Anterior cingulate cortex (tissue), 58 donors: ENCODE data around the gene HP.
"Not testable (repeated sequence)": the region's sequence is repeated elsewhere in the genome, so short reads cannot be mapped to it uniquely, and the experiment has no call there.

Experiments used
- DNase-seq, 58 donors: peaks; one replicate each; lab custom pipeline; 2025; lab: John Stamatoyannopoulos, UW

The HP gene

GRCh38 chr16:72042157-72042660, 12.1 kb upstream of the HP start:
- peak in 7 of 58 donors; percentile 3 to 33 (median 9) for DNase-seq

DNA sequence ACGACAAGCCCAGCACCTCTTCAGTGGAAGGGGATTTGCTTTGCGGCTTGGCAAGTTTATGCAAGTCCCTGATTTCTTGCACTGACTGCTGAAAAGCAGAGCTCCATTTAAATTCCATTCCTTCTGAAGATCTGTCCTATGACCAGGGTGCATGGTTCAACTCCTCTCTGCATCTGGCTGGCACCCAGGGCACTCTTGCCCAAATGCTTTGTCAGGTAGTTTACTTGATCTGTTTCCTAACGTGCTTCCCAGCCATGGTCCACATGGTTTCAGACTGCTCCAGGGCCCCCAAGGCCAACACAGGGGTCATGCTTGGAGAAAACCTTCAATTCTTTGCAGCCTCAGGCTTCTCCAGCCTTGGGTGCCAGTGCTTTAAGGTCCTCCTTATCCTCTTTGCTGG, 11.2 kb upstream of the HP start:
- DNase-seq, result no peak

DNA sequence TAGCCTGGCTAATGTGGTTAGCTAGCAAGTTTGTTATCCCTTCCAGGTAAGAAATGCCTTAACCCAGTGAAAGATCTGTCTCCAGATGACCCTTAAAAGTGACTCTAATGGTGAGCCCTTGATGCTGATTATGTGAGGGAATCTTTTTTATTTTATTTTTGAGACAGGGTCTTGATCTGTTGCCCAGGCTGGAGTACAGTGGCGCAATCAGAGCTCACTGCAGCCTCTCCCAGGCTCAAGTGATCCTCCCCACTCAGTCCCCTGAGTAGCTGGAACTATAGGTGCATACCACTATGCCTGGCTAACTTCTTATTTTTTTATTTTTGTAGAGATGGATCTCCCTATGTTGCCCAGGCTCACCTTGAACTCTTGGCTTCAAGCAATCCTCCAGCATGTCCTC, 10.8 kb upstream of the HP start:
- DNase-seq, result no peak

DNA sequence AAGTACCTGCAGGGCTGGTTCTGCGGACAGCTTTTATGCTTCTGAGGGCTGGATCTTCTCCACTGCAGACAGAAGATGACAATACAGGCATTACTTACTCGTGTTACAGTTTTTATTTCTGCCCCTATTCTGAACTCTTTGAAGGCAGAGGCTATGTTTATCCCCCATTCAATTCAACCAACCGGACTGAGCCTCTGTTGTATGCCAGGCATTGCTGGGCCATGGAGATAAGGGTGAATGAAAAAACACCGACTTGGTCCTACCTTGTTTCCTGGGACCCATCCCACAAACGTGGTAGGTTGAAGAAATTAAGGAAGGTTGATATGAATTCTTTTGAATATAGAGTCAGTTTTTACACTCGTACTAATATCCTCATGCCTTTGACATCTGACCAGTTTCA, 10.0 kb upstream of the HP start:
- no peak for DNase-seq

- DNase-seq, result no peak
These were observed 9.4 kb upstream of the HP start for GRCh38 chr16:72044825-72045359.

- no peak for DNase-seq
These were observed 5.2 kb upstream of the HP start for GRCh38 chr16:72049110-72049509.

- no peak for DNase-seq
These were observed 3.4 kb upstream of the HP start for GRCh38 chr16:72050769-72051464.

DNA sequence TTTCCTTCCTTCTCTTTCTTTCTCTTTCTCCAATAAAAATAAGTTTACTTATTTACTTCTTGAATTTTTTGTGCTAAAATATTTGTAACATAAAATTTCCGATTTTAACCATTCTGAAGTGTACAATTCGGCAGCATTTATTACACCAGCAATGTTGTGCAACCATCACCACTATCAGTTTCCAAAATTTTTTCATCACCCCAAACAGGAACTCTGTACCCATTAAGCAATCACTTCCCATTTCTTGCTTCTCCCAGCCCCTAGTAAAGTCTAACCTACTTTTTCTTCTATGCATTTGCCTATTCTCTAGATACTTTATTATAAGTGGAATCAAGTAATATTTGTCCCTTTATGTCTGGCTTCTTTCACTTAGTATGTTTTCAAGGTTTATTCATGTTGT, 2.5 kb upstream of the HP start:
- no peak for DNase-seq

DNA sequence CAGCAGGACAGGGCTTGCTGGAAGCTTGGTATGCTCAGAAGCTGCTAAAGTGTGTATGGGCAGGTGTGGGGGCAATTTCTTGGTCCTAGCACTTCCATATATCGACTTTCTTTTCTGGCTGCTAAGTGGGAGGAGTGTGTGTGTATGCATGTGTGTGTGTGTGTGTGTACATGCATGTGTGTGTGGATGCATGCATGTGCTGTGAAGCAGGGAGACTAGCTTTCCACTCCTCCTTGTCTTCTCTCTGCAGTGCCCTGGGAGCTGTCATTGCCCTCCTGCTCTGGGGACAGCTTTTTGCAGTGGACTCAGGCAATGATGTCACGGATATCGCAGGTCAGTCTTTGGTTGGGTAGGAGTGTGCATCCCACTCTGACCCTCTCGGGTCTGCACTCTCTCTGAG, 1.6 kb downstream of the HP start:
- DNase-seq, result no peak

- not testable (repeated sequence) for DNase-seq
These were observed 3.0 kb downstream of the HP start for GRCh38 chr16:72057313-72057712.

DNA sequence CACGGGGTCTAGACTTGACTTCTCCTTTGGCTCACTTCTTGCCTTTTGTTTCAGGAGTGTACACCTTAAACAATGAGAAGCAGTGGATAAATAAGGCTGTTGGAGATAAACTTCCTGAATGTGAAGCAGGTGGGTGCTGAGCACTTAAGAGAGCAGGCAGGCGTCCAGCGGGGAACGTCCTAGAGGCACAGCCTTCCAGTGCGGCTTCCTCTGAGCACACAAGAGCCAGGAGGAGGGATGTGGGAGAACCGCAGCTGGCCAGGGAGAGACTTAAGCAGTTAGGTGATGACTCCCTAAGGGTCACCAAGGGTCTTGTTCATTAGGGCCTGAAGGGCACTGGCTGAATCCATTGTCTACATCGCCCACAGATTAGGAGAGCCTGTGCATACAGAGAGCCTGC, 4.8 kb downstream of the HP start:
- not testable (repeated sequence) for DNase-seq

- DNase-seq, result no peak
These were observed 6.1 kb downstream of the HP start for GRCh38 chr16:72060405-72060804.

GRCh38 chr16:72061564-72061963, 7.3 kb downstream of the HP start:
- no peak for DNase-seq

DNA sequence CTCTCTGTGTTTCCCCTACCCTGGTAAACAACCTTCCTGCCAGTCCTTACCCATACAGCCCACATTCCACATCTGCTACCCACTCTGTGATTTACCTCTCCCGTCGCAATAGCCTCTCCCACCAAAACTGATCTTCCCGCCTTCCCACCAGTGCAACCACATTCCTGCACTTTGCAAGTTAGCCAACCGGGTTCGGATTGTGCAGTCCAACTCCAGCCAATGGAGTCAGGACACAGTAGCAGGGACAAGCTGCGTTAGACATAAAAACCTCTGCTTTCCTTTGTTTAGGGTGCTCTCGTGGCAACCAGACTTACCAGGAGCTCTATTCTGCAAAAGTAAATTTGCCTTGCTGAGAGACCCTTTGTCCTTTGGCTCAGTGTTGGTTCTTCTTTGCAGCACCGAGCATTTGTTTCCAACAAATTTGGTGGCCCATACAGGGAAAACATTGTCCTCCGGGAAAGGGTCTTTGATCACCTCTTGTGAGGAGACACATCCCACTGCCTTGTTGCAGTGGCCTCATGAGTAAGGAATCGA, 10.1 kb downstream of the HP start:
- no peak for DNase-seq

- peak in 9 of 58 donors; percentile 0 to 40 (median 9) for DNase-seq
These were observed 12.4 kb downstream of the HP start for GRCh38 chr16:72066747-72067146.

DNA sequence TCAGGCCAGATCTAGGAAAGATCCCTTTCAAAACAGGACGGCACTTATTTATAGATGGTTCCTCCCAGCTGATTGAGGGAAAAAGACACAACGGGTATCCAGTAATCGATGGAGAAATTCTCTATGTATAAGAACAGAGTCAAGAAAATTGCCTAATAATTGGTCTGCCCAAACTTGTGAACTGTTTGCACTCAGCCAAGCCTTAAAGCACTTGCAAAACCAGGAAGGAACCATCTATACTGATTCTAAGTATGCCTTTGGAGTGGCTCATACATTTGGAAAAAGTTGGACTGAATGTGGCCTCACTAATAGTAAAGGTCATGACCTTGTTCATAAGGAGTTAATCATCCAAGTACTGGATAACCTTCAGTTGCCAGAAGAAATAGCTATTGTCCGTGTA, 14.6 kb downstream of the HP start:
- no peak for DNase-seq

- peak in 8 of 58 donors; percentile 3 to 32 (median 5) for DNase-seq
These were observed 18.4 kb downstream of the HP start for GRCh38 chr16:72072514-72073342.

DNA sequence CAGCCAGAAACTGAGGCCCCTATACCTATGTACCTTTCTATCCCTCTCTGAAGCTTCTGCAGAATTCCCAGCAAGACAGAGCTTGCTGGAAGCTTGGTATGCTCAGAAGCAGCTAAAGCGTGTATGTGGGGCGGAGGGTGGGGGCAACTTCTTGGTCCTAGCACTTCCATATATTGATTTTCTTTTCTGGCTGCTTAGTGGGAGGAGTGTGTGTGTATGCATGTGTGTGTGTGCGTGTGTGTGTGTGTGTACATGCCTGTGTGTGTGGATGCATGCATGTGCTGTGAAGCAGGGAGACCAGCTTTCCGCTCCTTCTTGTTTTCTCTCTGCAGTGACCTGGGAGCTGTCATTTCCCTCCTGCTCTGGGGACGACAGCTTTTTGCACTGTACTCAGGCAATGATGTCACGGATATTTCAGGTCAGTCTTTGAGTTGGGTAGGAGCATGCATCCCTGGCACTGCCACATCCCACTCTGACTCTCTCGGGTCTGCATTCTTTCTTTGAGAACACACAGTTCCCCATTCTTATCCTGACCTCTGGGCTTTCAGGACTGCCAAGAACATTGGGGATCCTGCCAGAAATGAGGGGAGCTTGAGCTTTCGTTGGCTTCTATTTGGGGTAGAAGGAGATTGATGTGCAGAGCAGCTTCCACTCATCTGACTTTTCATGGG, 19.4 kb downstream of the HP start:
- DNase-seq, result peak in 48 of 58 donors; percentile 2 to 84 (median 31)

- DNase-seq, result not testable (repeated sequence)
These were observed 20.8 kb downstream of the HP start for GRCh38 chr16:72075067-72075466.

DNA sequence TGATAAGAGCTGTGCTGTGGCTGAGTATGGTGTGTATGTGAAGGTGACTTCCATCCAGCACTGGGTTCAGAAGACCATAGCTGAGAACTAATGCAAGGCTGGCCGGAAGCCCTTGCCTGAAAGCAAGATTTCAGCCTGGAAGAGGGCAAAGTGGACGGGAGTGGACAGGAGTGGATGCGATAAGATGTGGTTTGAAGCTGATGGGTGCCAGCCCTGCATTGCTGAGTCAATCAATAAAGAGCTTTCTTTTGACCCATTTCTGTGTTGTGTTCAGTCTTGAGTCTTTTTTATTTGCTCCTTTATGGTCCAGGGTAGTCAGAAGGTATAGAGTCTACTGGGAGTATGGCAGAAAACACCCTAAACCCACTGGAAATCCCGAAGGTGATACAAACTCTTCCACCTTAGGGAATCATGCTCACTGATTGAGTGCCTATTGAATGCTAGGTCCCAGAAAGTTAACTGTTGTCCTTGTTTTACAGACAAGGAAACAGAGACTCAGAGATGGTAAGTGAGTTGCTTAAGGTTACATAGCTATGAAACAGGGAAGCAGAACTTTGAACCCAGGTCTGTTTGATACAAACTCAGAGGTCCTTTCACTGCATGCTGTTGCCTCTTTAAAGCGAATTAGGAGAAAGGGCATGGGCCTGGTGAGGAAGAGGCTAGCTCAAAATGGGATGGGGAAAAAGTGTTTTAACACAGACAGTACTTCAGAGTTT, 22.8 kb downstream of the HP start:
- DNase-seq, result not testable (repeated sequence)
